Measurements from ENCODE around the gene NTN3. TPM values are rescaled to one million over a fixed set of nuclear protein-coding genes. Genes with fewer than 3 reads are reported as not detected.

The NTN3 gene
- total RNA-seq, 1 donor from 2014 or later: not detected

GRCh38 chr16:2465653-2466415 lies 5.3 kb upstream of the NTN3 start:
- DNase-seq (ENCODE audit: low read depth): no peak

GRCh38 chr16:2466667-2467527 lies 4.2 kb upstream of the NTN3 start:
- no peak for DNase-seq (ENCODE audit: low read depth)

DNA sequence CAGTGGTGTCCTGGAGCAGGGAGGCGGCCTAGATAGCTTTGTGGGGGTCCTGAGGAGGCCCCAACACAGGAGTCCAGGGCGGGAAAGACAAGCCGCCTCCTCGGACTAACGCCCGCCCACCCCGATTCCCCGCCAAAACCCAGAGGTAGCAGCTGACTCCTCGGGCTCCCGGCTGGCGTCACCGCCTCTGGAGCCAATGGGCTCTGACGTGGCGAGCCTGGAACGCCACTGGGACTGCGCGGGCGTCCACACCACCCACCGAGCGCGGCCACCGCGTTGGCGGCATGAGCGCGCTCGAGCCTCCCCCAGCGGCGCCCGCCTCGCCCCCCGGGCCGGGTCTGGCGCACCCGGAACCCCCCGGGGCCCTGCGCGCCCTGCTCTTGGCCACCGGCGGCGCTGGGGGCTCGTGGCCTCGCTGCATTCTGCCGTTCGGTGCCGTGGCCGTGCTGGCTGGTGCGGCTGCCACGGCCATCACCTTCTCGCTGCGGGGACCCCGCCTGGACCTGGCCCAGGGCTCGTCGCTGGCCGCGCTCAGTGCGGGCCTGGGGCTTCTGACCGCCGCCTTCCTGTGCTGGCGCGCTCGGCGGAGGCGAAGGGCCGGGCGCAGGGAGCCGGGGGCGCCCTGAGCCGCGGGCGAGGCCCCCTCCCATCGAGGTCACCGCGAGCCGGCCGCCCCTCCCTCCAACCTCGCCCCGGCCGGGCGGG lies 3.4 kb upstream of the NTN3 start:
- peak; percentile 80 for DNase-seq (ENCODE audit: low read depth)

DNA sequence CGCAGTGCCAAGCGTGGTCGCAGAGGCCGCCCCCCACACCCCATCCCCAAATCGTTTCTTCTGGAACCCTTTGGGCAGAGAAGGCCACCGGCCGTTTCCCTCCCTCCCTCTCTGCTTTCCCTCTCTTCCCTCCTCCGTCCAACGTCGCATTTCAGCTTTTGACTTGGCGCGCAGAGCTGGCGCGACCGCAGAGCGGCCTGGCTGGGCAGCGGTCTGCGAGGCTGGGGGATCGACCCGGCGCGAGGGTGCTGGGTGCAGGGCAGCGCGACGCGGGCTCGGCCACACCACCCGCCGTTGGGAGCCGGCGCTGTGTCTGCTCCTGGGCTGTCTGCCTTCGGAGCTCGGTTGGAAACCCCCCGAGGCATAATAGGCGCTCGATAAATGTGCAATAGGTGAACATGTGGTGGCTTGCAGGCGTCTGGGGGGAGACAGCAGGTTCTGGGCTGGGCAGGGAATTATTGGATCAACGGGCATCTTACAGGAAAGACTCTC lies 2.8 kb upstream of the NTN3 start:
- peak; percentile 53 for DNase-seq (ENCODE audit: low read depth)

GRCh38 chr16:2468725-2469398 lies 2.2 kb upstream of the NTN3 start:
- peak; percentile 59 for DNase-seq (ENCODE audit: low read depth)

DNA sequence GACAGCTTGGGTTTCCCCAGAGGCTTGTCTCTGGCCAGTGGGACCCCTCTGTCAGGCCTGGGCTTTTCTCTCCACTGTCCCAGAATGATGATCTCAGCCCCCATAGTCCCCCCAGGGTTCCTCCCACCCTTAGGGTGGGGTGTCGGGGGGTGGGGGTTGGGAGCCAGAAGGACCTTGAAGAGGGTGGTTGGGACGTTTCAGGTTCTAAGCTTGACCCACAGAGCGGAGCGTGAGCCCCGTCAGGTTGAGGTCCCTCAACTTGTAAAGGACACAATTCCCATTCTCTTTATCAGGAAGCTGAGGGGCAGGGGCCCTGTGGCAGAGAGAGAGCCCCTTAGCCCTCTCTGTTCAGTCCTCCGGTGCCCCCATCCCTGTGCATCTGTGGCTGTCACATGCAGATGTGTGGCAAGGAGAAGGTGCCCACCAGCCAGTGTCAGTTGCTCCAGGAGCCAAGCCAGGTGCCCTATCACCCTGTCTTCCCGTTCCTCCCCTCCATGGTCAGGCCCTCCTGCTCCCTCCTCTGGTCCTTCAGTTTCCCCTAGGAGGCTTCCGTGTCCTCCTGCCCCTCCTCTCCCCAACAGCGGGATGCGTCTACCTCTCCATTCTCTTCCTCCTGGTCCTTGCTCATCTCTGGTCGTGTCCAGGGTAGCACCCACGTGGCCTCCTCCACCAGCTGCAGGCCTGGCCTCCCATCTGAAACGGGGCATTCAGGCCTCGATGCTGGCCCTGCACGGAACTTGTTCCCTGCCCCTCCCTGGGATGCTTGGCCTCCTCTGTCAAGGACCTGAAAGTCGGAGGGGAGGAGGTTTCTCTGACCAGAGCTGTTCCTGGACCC lies 1.5 kb upstream of the NTN3 start:
- no peak for DNase-seq (ENCODE audit: low read depth)

- DNase-seq (ENCODE audit: low read depth): no peak
Measured at GRCh38 chr16:2470234-2470601, 879 bp upstream of the NTN3 start.

GRCh38 chr16:2470603-2471015 lies 488 bp upstream of the NTN3 start:
- DNase-seq (ENCODE audit: low read depth): no peak

- no peak for DNase-seq (ENCODE audit: low read depth)
Measured at GRCh38 chr16:2471653-2472487, 773 bp downstream of the NTN3 start.

DNA sequence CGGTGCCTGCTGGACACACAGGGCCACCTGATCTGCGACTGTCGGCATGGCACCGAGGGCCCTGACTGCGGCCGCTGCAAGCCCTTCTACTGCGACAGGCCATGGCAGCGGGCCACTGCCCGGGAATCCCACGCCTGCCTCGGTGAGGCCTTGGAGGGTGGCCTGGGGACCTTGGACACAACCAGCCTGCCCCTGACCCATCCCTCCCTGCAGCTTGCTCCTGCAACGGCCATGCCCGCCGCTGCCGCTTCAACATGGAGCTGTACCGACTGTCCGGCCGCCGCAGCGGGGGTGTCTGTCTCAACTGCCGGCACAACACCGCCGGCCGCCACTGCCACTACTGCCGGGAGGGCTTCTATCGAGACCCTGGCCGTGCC lies 1.4 kb downstream of the NTN3 start:
- no peak for DNase-seq (ENCODE audit: low read depth)

GRCh38 chr16:2472885-2473445 lies 1.9 kb downstream of the NTN3 start:
- DNase-seq (ENCODE audit: low read depth): no peak

DNA sequence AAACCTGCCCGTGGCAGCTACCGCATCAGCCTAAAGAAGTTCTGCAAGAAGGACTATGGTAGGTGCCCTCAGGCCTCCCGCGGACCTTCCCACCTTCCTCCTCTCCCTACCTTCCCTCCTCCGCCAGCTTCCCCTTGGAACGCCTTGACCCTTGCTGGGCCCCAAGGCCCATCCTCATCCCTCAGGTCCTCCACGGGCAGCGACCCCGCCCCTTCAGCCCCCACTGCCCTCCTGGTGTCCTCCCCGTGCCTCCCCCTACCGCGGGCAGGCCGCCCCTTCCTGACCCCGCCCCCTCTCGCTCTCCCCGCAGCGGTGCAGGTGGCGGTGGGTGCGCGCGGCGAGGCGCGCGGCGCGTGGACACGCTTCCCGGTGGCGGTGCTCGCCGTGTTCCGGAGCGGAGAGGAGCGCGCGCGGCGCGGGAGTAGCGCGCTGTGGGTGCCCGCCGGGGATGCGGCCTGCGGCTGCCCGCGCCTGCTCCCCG lies 2.4 kb downstream of the NTN3 start:
- DNase-seq (ENCODE audit: low read depth): no peak

DNA sequence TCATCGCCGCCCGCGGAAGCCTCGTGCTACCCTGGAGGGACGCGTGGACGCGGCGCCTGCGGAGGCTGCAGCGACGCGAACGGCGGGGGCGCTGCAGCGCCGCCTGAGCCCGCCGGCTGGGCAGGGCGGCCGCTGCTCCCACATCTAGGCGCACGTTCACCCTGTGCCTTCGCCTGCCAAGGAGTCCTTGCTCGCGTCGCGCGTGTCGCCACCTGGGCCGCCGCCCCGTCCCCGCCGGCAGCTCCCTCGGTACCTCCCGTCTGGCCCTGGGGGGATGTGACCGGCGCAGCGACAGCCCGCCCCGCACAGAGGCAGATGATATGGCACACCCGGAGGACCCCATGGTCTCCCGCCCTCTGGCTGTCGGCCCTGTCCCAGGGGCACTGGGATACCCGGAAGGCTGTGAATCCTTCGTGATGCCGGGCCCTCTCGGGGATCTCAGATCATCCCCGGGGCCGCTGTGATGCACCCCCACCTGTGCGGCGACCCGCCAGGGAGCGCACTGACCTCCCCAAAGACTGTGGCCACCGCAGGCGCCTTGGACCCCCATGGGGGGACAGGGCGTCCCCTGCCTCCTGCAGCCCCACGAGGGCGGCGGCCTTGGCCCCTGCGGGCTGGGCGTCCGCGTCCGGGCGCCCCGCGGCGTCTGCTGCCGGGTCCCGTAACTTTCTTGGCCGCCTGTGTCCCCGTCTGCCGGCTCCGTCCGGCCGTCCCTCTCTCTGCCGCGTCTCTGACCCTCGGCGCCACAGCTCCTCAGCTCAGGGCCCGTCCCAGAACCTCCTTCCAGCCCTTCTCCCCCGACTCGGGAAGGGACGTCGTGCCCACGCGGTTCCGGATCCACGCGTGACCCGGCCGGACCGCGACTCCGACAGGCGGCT lies 3.1 kb downstream of the NTN3 start:
- peak; percentile 44 for DNase-seq (ENCODE audit: low read depth)

DNA sequence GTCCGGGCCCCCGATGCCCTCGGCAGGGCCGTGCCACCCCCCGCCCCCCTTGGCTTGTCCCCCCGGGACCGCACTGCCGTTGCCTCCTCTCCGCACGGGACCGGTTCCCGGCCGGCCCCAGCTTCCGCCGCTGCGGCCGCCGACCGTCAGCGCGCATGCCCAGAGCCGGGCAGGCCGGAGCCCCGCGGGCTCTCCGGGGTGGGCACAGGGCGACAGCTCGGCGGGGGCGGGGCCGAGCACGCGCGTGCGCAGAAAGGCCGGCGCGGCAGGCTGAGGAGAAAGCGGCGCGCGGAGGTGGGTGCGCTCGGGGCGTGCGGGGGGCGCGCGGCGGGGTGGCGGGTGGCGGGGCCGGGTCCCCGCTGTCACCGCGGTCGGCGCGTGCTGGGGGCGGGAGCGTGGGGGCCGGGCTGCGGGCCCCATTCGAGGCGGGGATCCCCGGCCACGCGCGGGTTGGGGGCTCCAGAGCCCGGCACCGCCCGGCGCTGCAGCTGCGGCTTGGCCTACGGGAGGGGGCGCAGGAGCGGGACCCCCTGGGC lies 3.8 kb downstream of the NTN3 start, which contains the start of gene TBC1D24:
Gene TBC1D24 (plus strand): TSS at position 251 of the 536 bp plus-strand sequence. CDS start 21,022 bp downstream, outside the sequence.
- DNase-seq (ENCODE audit: low read depth): peak; percentile 84

DNA sequence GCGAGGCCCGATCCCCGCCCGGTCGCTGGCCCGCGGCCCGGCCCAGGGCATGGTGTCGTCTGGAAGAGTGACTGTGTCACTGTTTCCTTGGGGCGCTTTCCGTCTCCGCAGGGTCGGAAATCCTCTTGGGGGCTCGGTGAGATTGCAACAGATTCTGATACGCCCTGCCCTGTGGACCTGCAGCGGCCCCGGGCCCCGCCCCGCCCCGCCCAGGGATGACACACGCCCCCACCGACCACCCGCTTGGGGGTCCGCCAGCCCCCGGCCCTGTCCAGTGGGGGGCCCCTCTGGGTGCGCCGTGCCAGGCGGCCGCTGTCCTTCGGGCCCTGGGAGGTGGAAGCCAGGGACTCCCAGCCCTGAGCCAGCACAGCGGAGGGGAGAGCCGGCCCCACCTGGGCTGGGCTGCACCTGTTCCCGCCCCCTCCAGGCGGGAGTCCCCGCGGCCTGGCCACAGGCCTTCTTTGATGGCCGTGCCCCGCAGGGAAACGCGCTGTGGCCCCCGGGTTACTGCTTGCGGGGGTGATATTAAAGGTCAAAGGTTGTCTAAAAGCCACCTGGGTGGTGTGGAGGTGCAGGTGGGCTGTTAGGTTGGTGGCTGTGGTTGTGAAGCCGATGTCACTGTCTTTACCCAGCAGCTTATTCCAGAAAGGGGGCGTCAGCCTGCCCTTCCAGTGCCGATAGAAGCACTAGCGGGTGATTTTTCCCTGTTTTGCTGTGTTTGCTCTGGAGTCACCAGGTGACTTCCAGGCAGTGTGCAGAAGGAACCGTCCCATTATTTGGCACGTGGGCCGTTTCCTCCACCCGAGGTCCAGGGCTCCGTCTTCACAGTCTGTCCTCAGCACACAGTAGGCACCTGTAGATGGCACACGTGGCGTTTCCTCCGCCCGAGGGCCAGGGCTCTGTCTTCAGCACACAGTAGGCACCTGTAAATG lies 4.6 kb downstream of the NTN3 start:
- no peak for DNase-seq (ENCODE audit: low read depth)

GRCh38 chr16:2476345-2476720 lies 5.2 kb downstream of the NTN3 start:
- DNase-seq (ENCODE audit: low read depth): no peak

Measured in myocyte (in vitro differentiated cells).